DOHH2 (cell line): ENCODE results near the gene DACT1.

Source experiments
- EZH2phosphoT487 ChIP-seq: fragments of 200-600 bp; sonication (generic); IDR thresholded peaks from 2 replicates; pipeline ENCODE4 v1.6.1; 2017; ENCODE audit warnings: borderline replicate concordance, mild to moderate bottlenecking, antibody characterized with exemption, low read length, moderate library complexity, mixed read lengths
- TF ChIP-seq, protein P1 (sequence below): fragments of 200-600 bp; sonication (generic); IDR thresholded peaks from one replicate; pipeline ENCODE4 v1.5.1; 2014; ENCODE audit warnings: antibody characterized with exemption, mild to moderate bottlenecking, low read depth, low read length; ENCODE audit not compliant: poor library complexity, severe bottlenecking

DNA sequence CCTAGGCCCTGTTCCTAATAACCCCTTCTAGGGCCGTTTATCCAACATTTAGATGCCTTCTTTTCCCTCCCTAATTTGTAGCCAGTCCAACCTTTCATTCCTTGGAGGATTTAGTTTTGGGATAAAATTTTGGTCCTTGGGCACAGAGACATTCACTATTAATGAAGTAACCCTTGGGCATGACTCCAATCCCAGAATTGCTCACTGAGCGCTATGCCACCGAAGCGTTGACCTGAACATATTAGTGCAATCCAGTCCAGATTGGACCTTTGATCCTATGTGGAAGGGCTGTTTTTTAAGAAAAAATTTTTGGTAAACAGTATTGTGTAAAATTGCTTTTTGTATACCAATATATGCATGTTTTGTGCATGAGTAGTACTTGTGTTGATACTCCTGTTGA is 10.0 kb downstream of the DACT1 start:
- TF ChIP-seq, protein P1, sequence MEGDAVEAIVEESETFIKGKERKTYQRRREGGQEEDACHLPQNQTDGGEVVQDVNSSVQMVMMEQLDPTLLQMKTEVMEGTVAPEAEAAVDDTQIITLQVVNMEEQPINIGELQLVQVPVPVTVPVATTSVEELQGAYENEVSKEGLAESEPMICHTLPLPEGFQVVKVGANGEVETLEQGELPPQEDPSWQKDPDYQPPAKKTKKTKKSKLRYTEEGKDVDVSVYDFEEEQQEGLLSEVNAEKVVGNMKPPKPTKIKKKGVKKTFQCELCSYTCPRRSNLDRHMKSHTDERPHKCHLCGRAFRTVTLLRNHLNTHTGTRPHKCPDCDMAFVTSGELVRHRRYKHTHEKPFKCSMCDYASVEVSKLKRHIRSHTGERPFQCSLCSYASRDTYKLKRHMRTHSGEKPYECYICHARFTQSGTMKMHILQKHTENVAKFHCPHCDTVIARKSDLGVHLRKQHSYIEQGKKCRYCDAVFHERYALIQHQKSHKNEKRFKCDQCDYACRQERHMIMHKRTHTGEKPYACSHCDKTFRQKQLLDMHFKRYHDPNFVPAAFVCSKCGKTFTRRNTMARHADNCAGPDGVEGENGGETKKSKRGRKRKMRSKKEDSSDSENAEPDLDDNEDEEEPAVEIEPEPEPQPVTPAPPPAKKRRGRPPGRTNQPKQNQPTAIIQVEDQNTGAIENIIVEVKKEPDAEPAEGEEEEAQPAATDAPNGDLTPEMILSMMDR = no peak
- no peak for TF ChIP-seq EZH2phosphoT487
